Non-pigmented ciliary epithelial cell (primary cell): Measurements from ENCODE around the gene PHRF1.

Source experiments
- DNase-seq: peaks from one replicate; pipeline ENCODE4 v3.0.0-alpha.2; 2010; ENCODE audit warnings: low read depth

PHRF1 gene

GRCh38 chr11:575313-575995 is 816 bp upstream of the PHRF1 start:
- no peak for DNase-seq

GRCh38 chr11:576811-577610 is 741 bp downstream of the PHRF1 start:
- no peak for DNase-seq

GRCh38 chr11:577611-577894 is 1.3 kb downstream of the PHRF1 start:
- no peak for DNase-seq

- no peak for DNase-seq
Observed at GRCh38 chr11:578276-579035, 2.2 kb downstream of the PHRF1 start.

GRCh38 chr11:579830-580601 is 3.7 kb downstream of the PHRF1 start:
- DNase-seq, result no peak

- no peak for DNase-seq
Observed at GRCh38 chr11:581342-581741, 5.1 kb downstream of the PHRF1 start.

GRCh38 chr11:581752-582151 is 5.5 kb downstream of the PHRF1 start:
- DNase-seq, result no peak

GRCh38 chr11:584287-584686 is 8.0 kb downstream of the PHRF1 start:
- no peak for DNase-seq

- DNase-seq, result no peak
Observed at GRCh38 chr11:586376-587316, 10.4 kb downstream of the PHRF1 start.

- DNase-seq, result no peak
Observed at GRCh38 chr11:587546-587945, 11.3 kb downstream of the PHRF1 start.

GRCh38 chr11:587978-588380 is 11.7 kb downstream of the PHRF1 start:
- no peak for DNase-seq

GRCh38 chr11:589798-590197 is 13.5 kb downstream of the PHRF1 start:
- DNase-seq, result no peak

- no peak for DNase-seq
Observed at GRCh38 chr11:590997-591396, 14.7 kb downstream of the PHRF1 start.

GRCh38 chr11:592501-592900 is 16.2 kb downstream of the PHRF1 start:
- DNase-seq, result no peak

- DNase-seq, result no peak
Observed at GRCh38 chr11:592918-593317, 16.6 kb downstream of the PHRF1 start.

- no peak for DNase-seq
Observed at GRCh38 chr11:593347-593746, 17.1 kb downstream of the PHRF1 start.

- DNase-seq, result no peak
Observed at GRCh38 chr11:595400-595799, 19.1 kb downstream of the PHRF1 start.

- no peak for DNase-seq
Observed at GRCh38 chr11:596374-596773, 20.1 kb downstream of the PHRF1 start.

- no peak for DNase-seq
Observed at GRCh38 chr11:597166-597725, 21.0 kb downstream of the PHRF1 start.

- DNase-seq, result no peak
Observed at GRCh38 chr11:598005-598680, 21.9 kb downstream of the PHRF1 start.
